Measurements from ENCODE around the gene SDCCAG8.
A peak's percentile ranks its signal among the peaks of the same experiment; 100 is the strongest.

SDCCAG8 gene

DNA sequence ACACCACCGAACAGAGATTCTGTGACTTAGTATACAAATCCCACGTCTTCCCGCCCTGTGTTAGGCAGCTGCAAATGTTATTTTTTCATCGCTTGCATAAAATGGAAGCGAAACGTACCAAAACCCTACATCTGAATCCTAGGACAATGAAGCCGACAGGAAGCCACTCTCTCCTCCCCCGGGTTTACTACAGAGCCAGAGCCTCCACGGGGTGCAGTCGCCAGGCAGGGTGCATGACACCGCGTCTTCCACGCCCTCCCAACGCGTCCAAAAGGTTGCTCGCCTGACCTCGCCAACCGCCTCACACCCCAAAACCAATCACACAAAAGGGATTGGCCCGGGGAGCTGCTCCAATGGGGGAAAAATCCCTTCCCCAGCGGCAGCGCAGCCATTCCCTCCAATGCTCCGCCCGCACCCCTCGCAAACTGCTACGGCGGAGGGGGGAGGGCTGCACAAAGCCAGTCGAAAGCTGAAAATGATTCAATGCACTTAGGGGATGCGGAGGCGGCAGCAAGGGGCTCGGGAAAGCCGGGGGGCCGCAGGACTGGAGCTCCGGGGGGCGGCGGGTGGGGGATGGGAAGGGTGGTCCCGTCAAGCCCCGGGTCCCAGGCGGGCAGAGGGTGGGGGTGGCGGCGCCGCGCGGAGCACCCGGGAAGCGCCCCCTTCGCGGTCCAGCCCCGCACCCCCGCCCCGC lies 1.5 kb upstream of the SDCCAG8 start:
- peak; percentile 34 to 65 (median 42) for DNase-seq (ENCODE audit: low read depth in 3 of 3)

DNA sequence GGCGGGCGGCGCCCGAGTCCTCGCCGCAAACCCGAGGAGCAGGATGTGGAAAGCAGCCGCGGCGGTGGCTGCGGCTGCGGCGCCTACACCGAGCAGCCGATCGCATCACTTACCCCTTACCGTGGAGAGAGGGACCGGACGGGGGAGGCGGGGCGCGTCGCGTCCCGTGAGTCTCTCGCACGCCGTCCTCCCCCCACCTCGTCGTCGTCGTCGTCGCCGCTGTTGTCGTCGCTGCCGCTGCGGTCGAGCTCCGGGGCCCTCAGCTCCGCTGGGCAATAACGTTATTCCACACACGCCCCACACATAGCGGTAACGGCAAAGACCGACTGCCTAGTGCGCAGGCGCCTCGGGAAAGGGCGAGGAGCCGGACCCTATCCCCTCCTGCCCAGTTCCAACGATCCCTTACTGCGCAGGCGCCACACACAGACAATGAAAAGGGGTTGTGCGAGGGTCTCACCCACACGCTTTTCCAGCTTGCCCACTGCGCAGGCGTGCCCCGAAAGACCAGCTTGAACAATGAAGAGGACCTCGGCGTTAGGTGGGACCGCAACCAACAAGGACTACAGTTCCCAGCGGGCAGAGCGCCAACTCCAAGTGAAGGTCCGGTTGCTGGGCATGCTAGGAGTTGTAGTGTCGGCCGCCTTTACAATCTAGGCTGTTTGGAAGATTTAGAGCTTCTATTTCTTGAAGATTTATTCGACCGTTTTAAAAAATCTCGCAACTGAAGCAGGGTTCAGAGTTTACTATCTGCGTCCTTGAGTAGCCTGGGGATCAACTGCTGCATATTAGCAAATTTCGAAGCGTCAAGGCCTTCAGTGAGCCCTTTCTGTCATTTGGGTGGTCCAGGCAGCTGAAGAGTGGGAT lies 682 bp upstream of the SDCCAG8 start, which contains the start of gene CEP170:
CEP170 (minus strand) TSS at position 355 of the 864 bp plus-strand sequence. CDS start 30,001 bp downstream, outside the sequence.
- peak; percentile 81 to 87 (median 82) for DNase-seq (ENCODE audit: low read depth in 3 of 3)

DNA sequence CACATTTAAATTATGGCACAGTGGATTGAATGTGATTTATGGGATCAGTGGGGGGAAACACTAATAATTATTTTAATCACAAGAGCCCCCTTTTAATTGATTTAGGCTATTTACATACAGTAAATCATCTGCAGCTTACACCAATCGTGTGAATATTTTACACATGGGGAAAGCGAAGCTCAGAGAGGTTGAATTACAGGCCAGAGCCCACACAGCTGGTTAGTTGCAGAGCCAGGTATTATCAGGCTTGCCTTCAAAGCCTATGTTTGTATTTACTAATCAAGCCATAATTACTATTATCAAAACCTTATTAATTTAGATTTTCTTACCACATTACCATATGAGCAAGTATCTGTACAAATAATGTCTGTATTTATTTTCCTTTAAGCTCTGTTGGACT lies 749 bp downstream of the SDCCAG8 start:
- no peak for DNase-seq (ENCODE audit: low read depth in 3 of 3)

DNA sequence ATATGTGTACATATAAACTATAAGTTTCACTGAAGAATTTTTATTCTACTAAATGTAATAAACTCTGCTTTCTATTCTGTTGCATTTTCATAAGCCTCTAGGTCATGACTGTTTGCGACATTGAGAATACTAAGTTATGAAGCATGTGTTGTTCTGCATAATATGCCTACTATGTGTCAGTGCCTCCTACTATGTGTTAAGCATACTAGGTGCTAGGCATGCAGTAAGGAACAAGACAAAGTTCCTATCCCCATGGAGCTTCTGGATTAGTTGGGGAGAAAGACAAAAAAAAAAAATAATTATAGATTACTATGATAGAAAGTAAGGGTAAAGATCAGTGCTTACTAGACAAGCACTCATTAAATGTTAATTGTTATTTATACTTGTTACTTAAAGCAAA lies 1.3 kb downstream of the SDCCAG8 start:
- DNase-seq (ENCODE audit: low read depth in 3 of 3), result no peak

DNA sequence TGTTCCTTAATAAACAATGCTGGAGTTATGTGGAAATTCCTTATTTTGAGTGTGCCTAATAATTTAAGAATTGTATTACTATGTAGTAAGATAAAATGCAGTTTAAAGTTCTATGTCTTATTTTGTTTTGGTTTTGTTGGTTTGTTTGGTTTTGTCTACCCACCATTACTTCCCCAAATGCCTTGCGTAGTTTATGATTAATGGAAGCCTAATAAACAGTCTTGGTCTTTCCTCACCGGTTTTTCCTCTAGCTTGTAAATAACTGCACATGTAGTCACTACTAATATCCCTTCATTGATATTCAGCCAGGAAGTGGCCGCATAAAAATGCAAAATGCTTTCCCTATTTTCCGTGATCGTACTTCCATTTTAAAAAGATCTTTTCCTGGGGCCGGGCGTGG lies 2.9 kb downstream of the SDCCAG8 start:
- no peak for DNase-seq (ENCODE audit: low read depth in 3 of 3)

DNA sequence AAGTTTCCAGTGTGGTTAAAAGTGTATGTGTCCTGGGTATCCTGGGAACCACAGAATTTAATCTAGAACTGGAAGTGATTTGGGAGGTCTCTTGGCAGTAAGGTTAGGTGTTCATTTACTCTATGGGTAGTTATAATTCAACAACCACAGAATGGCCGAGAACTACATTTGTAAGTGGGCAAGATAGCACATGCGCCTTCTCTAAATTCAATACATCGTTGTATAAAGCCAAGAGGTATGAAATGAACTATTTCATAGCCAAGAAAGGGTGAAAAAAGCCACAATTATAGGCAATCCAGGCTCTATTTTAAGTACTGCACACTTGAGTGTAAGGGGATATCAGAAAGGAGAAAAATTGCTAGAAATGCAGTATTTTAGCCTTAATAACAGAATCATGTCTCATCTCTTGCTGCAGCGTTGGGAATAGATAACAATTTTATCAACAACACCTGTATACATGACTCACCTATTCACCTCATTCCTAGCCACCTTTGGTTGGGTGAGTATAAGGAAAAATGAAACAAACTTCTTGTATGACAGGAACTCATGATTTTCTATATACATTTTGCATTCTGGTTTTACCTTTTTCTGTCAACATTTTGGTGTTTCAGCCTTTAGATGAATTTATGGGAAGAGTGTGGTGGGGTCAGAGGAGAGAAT lies 4.5 kb downstream of the SDCCAG8 start:
- no peak for DNase-seq (ENCODE audit: low read depth in 3 of 3)

DNA sequence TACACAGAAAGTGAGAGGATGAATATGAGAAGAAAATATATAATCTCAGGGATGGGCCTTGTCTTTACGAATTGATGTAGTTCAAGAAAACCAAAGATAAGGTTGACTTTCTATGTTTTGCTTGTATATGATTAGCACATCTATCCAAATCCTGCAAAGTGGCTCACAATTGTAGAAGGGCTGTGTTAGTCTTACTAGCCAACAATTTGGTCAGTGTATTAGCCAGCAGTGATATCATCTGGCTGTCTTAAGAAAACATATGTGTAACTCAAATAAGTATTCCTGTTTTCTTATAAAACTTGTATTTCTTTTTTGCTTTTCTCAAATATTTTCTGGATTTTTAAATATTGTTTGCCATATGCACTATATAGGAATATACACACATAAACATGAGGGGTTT lies 5.5 kb downstream of the SDCCAG8 start:
- no peak for DNase-seq (ENCODE audit: low read depth in 3 of 3)

DNA sequence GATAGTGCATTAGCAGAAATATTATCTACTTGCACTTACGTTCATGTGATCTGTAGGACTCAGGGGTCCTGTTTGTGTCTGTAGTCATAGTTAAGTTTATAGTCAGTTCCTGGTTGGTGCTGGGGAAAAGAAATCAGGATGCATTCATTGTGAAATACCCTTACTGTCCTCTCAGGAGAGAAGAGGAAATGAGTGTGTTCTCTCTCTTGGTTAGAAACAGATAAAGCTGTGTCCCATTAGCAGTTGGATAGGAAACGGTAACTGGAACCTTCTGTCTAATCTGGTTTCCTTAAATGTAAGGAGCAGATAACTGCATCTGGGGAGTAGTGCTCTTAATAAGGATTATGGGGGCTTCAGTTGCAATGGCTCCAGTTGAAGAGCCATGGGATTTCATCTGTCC lies 8.9 kb downstream of the SDCCAG8 start:
- no peak for DNase-seq (ENCODE audit: low read depth in 3 of 3)

DNA sequence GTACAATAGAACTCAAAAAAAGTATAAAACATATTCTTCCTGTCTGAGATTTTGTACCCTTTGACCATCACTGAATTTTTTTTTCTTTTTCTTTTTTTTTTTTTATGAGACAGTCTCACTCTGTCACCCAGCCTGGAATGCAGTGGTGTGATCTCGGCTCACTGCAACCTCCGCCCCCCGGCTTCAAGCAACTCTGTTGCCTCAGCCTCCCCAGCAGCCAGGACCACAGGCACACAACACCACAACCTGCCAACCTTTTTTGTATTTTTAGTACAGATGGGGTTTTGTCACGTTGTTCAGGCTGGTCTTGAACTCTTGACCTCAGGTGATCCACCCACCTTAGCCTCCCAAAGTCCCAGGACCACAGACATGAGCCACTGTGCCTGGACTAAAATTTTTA lies 10.4 kb downstream of the SDCCAG8 start:
- DNase-seq (ENCODE audit: low read depth in 3 of 3), result no peak

DNA sequence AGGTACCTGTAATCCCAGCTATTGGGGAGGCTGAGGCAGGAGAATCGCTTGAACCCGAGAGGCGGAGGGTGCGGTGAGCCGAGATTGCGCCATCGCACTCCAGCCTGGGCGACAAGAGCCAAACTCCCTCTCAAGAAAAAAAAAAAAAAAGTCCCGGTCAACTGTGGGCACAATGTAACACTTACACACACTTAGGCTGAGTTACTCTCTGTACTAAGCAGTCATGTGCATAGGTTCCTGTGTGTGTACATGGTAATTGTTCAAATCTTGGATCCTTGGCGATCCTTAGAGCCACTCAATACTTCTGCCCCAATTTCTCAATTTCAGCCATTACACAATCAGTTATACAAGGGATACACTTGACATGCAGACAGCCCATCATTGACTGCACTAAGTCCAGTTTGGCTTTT lies 11.6 kb downstream of the SDCCAG8 start:
- no peak for DNase-seq (ENCODE audit: low read depth in 3 of 3)

DNA sequence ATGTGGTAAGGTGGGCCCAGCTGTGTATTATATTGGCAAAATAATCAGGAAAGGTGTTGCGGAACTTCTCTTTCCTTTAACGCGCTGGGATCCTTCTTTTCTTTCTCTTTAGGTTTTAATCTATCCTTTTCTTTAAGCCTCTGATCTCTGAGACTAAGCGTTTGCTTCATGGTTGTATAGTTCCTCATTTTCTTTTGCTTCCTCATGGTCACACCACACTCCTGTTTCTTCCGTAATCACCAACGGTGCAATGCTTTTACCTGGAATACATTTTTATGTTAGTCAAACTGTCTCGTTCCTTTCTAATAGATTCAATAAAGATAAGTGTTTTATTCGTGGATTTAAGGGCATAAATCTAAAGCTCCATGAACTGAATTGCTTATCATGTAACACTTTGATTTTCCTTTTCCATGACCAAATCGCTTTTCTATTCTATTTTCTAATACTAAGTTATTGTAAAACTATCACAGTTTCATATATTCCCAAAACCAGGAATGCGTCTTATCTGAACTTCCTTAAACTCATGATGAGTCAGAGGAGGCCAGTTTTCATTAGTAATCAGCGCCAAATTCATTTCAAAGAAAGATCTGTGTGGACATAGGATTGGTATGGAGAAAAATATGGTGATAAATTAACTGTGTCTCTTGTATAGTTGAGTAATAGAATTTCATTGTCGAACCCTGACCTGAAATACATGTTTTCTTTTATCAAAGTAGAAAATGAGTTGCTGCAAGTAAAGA lies 12.2 kb downstream of the SDCCAG8 start:
- DNase-seq (ENCODE audit: low read depth in 3 of 3), result no peak

DNA sequence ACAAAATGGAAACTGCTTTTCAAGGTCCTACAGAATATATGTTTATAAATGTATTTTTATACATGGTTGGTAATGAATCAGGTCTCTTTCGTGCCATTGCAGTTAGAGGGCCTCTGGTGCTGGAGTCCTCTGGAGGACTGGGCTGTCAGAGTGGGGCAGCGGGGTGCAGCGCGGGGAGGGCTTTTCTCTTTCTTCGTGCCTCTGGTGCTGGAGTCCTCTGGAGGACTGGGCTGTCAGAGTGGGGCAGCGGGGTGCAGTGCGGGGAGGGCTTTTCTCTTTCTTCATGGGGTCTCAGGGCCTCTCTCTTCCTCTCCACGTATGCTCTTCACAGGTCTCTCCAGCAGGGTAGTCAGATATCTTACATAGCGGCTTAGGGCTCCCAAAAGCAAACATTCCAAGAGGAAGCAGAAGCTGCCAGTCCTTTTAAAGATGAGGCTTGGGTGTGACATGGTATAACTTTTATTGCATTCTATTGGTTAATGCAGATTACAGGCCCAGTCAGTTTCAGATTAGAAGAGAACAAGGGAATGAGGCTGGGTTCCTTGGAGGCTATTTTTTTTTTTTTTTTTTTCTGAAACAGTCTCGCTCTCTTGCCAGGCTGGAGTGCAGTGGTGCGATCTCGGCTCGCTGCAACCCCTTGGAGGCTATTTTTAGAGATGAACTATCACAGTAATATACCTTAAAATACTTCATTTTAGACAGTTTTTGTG lies 13.1 kb downstream of the SDCCAG8 start:
- no peak for DNase-seq (ENCODE audit: low read depth in 3 of 3)

DNA sequence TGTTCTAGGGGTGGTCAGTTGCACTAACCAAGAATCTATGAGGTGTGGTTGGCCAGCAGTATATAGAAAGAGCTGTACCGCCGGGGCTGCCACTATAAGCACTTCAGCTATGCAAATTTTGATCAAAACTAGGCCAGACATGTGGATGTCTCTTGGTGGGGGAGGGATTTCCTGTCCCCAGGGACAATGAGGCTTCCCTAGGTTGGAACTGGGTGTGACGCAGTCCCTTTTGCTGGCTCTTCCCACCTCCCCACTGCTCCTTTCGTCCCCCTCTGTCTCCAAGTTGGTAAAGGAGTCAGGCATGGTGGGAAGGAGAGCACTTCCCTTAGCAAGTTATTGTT lies 13.6 kb downstream of the SDCCAG8 start:
- no peak for DNase-seq (ENCODE audit: low read depth in 3 of 3)

DNA sequence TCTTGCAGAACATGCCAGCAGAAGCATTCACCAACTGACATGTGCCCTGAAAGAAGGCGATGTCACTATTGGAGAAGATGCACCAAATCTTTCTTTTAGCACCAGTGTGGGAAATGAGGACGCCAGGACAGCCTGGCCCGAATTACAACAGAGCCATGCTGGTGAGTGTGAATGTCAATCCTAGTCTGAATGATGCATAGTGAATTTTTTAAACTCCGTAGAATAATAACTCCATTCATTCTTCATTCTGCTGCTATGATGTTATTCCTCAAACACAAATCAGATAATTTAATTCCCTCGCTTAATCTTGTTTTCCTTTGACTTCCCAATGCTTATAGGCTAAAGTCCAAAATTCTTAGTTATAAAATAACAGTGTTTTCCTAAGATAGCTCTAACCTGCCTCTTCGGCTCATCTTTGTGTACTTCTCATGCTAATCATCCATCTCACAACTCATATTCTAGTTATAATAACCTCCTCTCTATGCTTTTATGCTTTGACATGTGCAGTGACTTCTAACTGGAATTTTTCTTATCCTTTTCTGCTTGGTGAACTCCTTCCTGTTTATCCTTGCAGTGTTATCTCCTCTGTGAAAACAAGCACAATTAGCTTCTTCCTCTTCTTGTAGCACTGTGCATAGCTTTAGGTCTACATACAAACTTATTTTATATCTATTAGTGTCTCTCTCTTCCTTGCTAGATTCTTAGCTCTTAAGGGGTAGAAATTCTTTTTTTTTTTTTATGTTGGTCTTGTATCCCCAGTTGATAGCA lies 14.4 kb downstream of the SDCCAG8 start:
- no peak for DNase-seq (ENCODE audit: low read depth in 3 of 3)

DNA sequence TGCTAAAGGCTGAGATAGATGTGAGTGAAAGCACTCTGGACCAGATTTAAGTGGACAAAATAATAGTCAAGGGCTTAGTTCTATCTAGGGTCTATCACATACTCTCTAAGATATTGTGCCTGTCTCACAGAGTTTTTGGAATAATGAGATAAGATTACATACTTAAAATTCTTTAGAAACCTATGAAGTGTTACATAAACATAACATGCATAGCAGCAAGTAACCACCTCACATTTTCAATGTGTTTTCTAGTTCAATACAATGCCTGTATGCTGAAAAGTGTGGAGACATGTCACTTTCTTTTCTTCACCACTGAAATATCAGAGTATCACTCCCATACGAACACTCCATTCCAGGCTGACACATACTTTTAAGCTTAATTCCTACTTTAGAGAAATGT lies 16.2 kb downstream of the SDCCAG8 start:
- no peak for DNase-seq (ENCODE audit: low read depth in 3 of 3)

DNA sequence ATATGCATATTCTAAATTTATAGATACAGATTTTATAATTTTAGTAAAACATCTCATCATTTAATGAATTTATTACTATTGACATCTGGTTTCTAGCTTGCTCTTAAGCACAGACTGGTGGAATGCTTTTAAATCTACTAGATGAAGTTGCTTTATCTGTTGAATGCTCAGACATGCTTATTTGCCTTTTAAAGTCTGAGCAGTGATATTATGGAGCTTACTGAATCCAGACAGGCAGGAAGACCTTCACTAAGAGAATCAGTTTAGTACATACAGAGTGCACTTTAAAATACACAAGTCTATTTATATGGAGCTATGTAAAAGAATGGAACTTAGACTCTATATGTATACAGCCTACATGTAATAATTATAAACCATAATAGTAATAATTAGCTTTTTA lies 16.6 kb downstream of the SDCCAG8 start:
- no peak for DNase-seq (ENCODE audit: low read depth in 3 of 3)

DNA sequence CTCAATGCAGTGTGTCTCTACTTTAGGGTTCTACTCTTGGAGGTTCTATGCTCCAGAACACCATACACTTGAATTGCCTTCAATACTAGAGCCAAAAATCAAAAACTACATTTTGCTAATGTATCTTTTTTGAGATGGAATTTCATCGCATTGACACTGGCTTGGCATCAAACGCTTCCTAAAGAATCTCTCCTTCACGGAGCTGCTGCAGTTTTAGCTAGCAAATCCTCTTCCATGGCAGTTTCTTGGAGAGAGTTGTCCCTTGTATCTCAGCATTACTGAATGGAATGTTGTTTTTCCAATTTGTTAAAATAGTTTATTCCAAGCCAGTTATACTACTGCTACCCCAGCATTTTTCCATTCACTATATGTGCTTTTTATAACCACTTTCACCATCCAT lies 17.7 kb downstream of the SDCCAG8 start:
- DNase-seq (ENCODE audit: low read depth in 3 of 3), result no peak

DNA sequence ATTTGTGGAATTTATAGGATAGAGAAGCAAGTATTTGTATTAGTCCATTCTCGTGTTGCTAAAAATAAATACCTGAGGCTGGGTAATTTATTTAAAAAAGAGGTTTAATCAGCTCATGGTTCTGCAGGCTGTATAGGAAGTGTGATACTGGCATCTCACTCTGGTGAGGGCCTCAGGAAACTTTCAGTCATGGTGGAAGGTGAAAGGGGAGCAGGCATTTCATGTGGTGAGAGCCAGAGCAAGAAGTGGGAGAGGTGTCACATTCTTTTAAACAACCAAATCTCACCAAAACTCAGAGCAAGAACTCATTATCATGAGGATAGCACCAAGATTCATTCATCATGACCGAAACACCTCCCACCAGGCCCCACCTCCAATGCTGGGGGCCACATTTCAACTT lies 18.1 kb downstream of the SDCCAG8 start:
- no peak for DNase-seq (ENCODE audit: low read depth in 3 of 3)

DNA sequence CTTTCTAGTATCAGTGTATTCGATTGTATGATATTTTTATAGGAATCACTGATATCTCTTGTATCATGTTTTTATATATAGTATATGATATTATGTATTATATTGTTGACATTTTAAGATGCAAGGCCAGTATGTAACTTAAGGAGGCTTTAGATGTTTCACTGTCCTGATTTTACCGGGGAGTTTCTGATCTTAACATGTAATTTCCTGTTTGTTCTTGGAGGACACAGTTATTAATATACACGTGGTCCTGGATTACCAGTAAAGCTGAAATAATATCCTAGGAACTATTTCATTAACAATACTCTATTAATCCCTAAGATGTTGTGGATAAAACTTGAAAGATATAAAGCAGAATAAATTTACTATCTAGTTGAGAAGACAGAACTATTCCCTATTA lies 19.5 kb downstream of the SDCCAG8 start:
- DNase-seq (ENCODE audit: low read depth in 3 of 3), result no peak

DNA sequence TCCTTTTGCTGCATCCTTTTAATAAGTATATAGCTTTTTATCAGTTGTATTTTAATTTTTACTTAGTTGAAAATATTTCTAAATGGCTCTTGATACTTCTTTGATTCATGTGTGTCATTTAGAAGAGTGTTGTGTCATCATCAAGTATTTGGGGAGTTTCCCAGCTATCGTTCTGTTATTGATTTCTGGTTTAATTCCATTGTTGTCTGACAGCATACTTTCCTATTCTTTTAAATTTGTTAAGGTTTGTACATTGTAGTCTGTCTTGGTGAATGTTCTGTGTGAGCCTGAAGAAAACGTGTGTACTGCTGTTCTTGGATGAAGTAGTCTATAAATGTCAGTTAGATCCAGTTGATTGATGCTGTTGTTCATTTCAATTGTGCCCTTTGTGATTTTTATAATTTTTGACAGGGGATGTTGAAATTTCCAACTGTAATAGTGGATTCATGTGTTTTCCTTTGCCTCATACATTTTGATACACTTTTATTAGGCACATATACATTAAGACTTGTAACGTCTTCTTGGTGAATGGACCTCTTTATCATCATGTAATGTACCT lies 24.8 kb downstream of the SDCCAG8 start:
- DNase-seq (ENCODE audit: low read depth in 3 of 3), result no peak

Data from stimulated activated CD4-positive, alpha-beta T cell treated with anti-CD3 and anti-CD28 coated beads, TNF-alpha, amount 100 ng/mL, for 24 hours (primary cell).